Thoracic aorta (tissue), 2 donors: ENCODE results near the gene AGTPBP1. TPM values are rescaled to one million over a fixed set of nuclear protein-coding genes. Genes with fewer than 3 reads are reported as not detected.
A peak's percentile ranks its signal among the peaks of the same experiment; 100 is the strongest.

ENCODE experiments used
- ATAC-seq: fragments of 150-250 bp; one replicate; pipeline ENCODE4 v1.8.0; 2017; ENCODE audit warnings: low read depth; ENCODE audit not compliant: insufficient number of reproducible peaks, low FRiP score
- DNase-seq: peaks from one replicate; pipeline ENCODE4 v3.0.0-alpha.2; 2020; ENCODE audit warnings: low spot score
- H3K27ac ChIP-seq, 2 donors: fragments of 200-600 bp; sonication (generic); 1 replicate in 1 of 2; 2 replicates in 1 of 2; pipeline ENCODE4 v1.5.1; 2016; ENCODE audit warnings: mild to moderate bottlenecking in 2 of 2, moderate library complexity in 2 of 2
- H3K27me3 ChIP-seq: fragments of 200-600 bp; sonication (generic); replicated peaks from 2 replicates; pipeline ENCODE4 v1.6.0; 2016; ENCODE audit warnings: mild to moderate bottlenecking; ENCODE audit not compliant: insufficient read depth
- H3K36me3 ChIP-seq: fragments of 200-600 bp; sonication (generic); one replicate; pipeline ENCODE4 v1.5.1; 2016
- H3K4me1 ChIP-seq, 2 donors: fragments of 200-600 bp; sonication (generic); 1 replicate in 1 of 2; 2 replicates in 1 of 2; pipeline versions ENCODE4 v1.5.1 to v1.6.0; 2016; ENCODE audit warnings: low read depth in 2 of 2, mild to moderate bottlenecking in 1 of 2; ENCODE audit not compliant: control insufficient read depth in 1 of 2
- H3K4me3 ChIP-seq: fragments of 200-600 bp; sonication (generic); 2 replicates; pipeline ENCODE4 v1.5.1; 2016; ENCODE audit warnings: mild to moderate bottlenecking
- H3K9me3 ChIP-seq: fragments of 200-600 bp; sonication (generic); 2 replicates; pipeline ENCODE4 v1.5.1; 2016
- CTCF ChIP-seq: fragments of 200-600 bp; sonication (generic); IDR thresholded peaks from one replicate; pipeline ENCODE4 v1.5.1; 2019; ENCODE audit warnings: antibody characterized with exemption
- total RNA-seq, 2 donors: library from RNA; depleted of rRNA; stranded (reverse); fragments of >200 nt; gene quantifications; one replicate each; pipeline versions ENCODE4 v1.1.0 to v1.2.3, GENCODE V29; 2016

The AGTPBP1 gene
- total RNA-seq, 2 donors from 2014 or later: 35.0 to 38.3 TPM

- no peak overlapping the region for H3K4me3 ChIP-seq
Observed at GRCh38 chr9:85524531-85524930, 217.2 kb downstream of the AGTPBP1 start.

GRCh38 chr9:85523202-85523601 lies 218.6 kb downstream of the AGTPBP1 start:
- peak overlapping the region; percentile 70 for H3K4me3 ChIP-seq

More at GRCh38 chr9:85524531-85524930, 217.2 kb downstream of the AGTPBP1 start:
- ATAC-seq: no peak
- TF ChIP-seq CTCF: no peak
- H3K27me3 ChIP-seq: no peaks in the 10 kb centered on the region
- DNase-seq: no peak
- no peak overlapping the region for H3K27ac ChIP-seq
- peaks cover 0 to 4% of the 10 kb centered on the region in 2 donors for H3K4me1 ChIP-seq
- H3K9me3 ChIP-seq: no peaks in the 10 kb centered on the region
- no peaks in the 10 kb centered on the region for H3K36me3 ChIP-seq

GRCh38 chr9:85522459-85523092 lies 219.2 kb downstream of the AGTPBP1 start:
- DNase-seq (no peak), ATAC-seq (no peak)
- Histone ChIP-seq H3K27me3 (no peaks in the 10 kb centered on the region), H3K27ac (peak overlapping the region in 1 of 2 donors; percentile 13), H3K36me3 (no peaks in the 10 kb centered on the region), H3K4me1 (peaks cover 0 to 4% of the 10 kb centered on the region in 2 donors), H3K9me3 (no peaks in the 10 kb centered on the region), H3K4me3 (peak overlapping the region; percentile 70)
- no peak for TF ChIP-seq CTCF

More at GRCh38 chr9:85523202-85523601, 218.6 kb downstream of the AGTPBP1 start:
- Histone ChIP-seq H3K36me3 (no peaks in the 10 kb centered on the region), H3K27ac (peak overlapping the region in 1 of 2 donors; percentile 13), H3K4me1 (peaks cover 0 to 4% of the 10 kb centered on the region in 2 donors), H3K27me3 (no peaks in the 10 kb centered on the region), H3K9me3 (no peaks in the 10 kb centered on the region)
- DNase-seq (no peak), ATAC-seq (no peak)
- TF ChIP-seq CTCF: no peak

- H3K36me3 ChIP-seq: no peaks in the 10 kb centered on the region
- TF ChIP-seq CTCF: no peak
- DNase-seq (no peak), ATAC-seq (no peak)
- peaks cover 0 to 4% of the 10 kb centered on the region in 2 donors for H3K4me1 ChIP-seq
- no peaks in the 10 kb centered on the region for H3K27me3 ChIP-seq
- no peak overlapping the region for H3K4me3 ChIP-seq
- no peaks in the 10 kb centered on the region for H3K9me3 ChIP-seq
- no peak overlapping the region for H3K27ac ChIP-seq
Observed at GRCh38 chr9:85521371-85522197, 220.2 kb downstream of the AGTPBP1 start.

GRCh38 chr9:85516976-85517637 lies 224.6 kb downstream of the AGTPBP1 start:
- Histone ChIP-seq H3K4me1 (no peaks in the 10 kb centered on the region), H3K27ac (no peak overlapping the region), H3K36me3 (no peaks in the 10 kb centered on the region), H3K9me3 (no peaks in the 10 kb centered on the region), H3K4me3 (no peak overlapping the region), H3K27me3 (no peaks in the 10 kb centered on the region)
- TF ChIP-seq CTCF: no peak
- ATAC-seq (no peak), DNase-seq (no peak)
